Chondrocyte (in vitro differentiated cells): ENCODE data around the gene CILP2. TPM values are rescaled to one million over a fixed set of nuclear protein-coding genes. Genes with fewer than 3 reads are reported as not detected.
A peak's percentile ranks its signal among the peaks of the same experiment; 100 is the strongest.

Experiments used
- DNase-seq: peaks from one replicate; pipeline ENCODE4 v3.0.0; 2021; ENCODE audit warnings: mixed read lengths, low spot score
- H3K27ac Mint-ChIP-seq: one replicate; pipeline ENCODE4 v1.8.0; 2021; ENCODE audit warnings: mild to moderate bottlenecking, moderate library complexity, mixed read lengths; ENCODE audit not compliant: unreplicated experiment
- H3K27me3 Mint-ChIP-seq: 2 replicates; pipeline ENCODE4 v1.8.0; 2021; ENCODE audit warnings: low read depth, mixed read lengths
- H3K36me3 Mint-ChIP-seq: 2 replicates; pipeline ENCODE4 v1.8.0; 2021; ENCODE audit warnings: low read depth, mixed read lengths
- H3K4me1 Mint-ChIP-seq: 2 replicates; pipeline ENCODE4 v1.8.0; 2021; ENCODE audit warnings: low read depth, mild to moderate bottlenecking, mixed read lengths
- H3K4me3 Mint-ChIP-seq: one replicate; pipeline ENCODE4 v1.8.0; 2021; ENCODE audit warnings: mild to moderate bottlenecking, moderate library complexity, mixed read lengths; ENCODE audit not compliant: unreplicated experiment
- H3K9me3 Mint-ChIP-seq: 2 replicates; pipeline ENCODE4 v1.8.0; 2021; ENCODE audit warnings: low read depth, mixed read lengths
- CTCF ChIP-seq: fragments of 200-600 bp; sonication (generic); IDR thresholded peaks from 2 replicates; pipeline ENCODE4 v1.5.0; 2021; ENCODE audit warnings: antibody characterized with exemption, mild to moderate bottlenecking, moderate library complexity
- total RNA-seq: library from RNA; stranded (reverse); gene quantifications from 3 replicates; pipeline ENCODE4 v1.2.1, GENCODE V29; 2021

Gene CILP2
- total RNA-seq, 1 donor from 2014 or later: 12.7 TPM

GRCh38 chr19:19525611-19526380 lies 12.3 kb upstream of the CILP2 start:
- no peaks in the 10 kb centered on the region for H3K27me3 Mint-ChIP-seq
- no peak overlapping the region for H3K4me3 Mint-ChIP-seq
- H3K27ac Mint-ChIP-seq: no peak overlapping the region

GRCh38 chr19:19526581-19527370 lies 11.3 kb upstream of the CILP2 start:
- peaks cover 21% of the 10 kb centered on the region for H3K4me1 Mint-ChIP-seq
- no peak overlapping the region for H3K27ac Mint-ChIP-seq
- TF ChIP-seq CTCF: no peak
- H3K27me3 Mint-ChIP-seq: no peaks in the 10 kb centered on the region
- H3K4me3 Mint-ChIP-seq: no peak overlapping the region
- H3K36me3 Mint-ChIP-seq: peaks cover 2% of the 10 kb centered on the region
- no peaks in the 10 kb centered on the region for H3K9me3 Mint-ChIP-seq
- DNase-seq: no peak

More at GRCh38 chr19:19525611-19526380, 12.3 kb upstream of the CILP2 start:
- Mint-ChIP-seq H3K9me3 (no peaks in the 10 kb centered on the region), H3K36me3 (peaks cover 3% of the 10 kb centered on the region), H3K4me1 (peaks cover 18% of the 10 kb centered on the region)
- no peak for DNase-seq
- no peak for TF ChIP-seq CTCF

GRCh38 chr19:19527371-19527656 lies 10.8 kb upstream of the CILP2 start:
- Mint-ChIP-seq H3K27me3 (no peaks in the 10 kb centered on the region), H3K9me3 (no peaks in the 10 kb centered on the region), H3K4me1 (peaks cover 25% of the 10 kb centered on the region), H3K27ac (no peak overlapping the region), H3K36me3 (peaks cover 2% of the 10 kb centered on the region), H3K4me3 (no peak overlapping the region)
- no peak for DNase-seq
- no peak for TF ChIP-seq CTCF

DNA sequence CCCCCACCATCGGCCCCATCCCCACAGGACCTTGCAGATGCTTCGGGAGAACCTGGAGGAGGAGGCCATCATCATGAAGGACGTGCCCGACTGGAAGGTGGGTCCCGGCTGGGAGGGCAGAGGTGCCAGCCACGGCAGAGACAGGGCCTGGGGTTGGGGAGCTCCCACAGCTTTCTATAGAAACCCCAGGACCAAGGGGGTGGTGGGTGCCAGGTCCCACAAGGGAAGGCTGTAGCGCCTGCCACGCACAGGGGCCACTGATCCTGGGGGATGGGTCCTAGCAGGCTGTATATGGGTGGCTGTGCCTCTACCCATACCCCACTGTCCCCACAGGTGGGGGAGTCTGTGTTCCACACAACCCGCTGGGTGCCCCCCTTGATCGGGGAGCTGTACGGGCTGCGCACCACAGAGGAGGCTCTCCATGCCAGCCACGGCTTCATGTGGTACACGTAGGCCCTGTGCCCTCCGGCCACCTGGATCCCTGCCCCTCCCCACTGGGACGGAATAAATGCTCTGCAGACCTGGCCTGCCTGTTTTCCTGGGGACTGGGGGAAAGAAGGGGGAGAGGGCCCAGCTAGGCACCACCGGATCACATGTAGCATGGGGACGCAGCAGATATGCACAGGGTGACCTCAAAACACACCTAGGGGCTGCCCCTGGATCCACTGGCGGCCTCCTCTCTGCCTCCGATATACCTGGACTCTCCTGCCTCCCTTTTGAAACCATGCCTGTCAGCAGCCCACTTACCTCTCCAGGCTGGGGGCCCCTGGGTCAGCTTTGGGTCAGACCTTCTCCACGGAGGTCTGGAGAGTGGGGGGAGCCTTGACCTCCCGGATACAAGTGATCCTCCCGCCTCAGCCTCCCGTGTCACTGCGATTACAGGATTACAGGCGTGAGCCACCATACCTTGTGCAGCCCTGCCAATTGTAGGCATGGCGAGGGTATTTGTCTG lies 10.1 kb upstream of the CILP2 start:
- Mint-ChIP-seq H3K27me3 (no peaks in the 10 kb centered on the region), H3K36me3 (peaks cover 2% of the 10 kb centered on the region), H3K4me3 (no peak overlapping the region), H3K9me3 (no peaks in the 10 kb centered on the region), H3K27ac (peak overlapping the region; percentile 32), H3K4me1 (peaks cover 25% of the 10 kb centered on the region)
- no peak for TF ChIP-seq CTCF
- no peak for DNase-seq
